SK-MEL-5 (cell line): ENCODE data around the gene SUPT6H. TPM values are rescaled to one million over a fixed set of nuclear protein-coding genes. Genes with fewer than 3 reads are reported as not detected.
A peak's percentile ranks its signal among the peaks of the same experiment; 100 is the strongest.

Experiments
- DNase-seq: peaks from one replicate; pipeline ENCODE4 v3.0.0-alpha.2; 2016; ENCODE audit warnings: low read depth, low spot score
- in situ Hi-C: cut with HindIII; loops from 2 replicates; pipeline ENCODE4 v1.10.0; 2016; ENCODE audit warnings: low sequenced_read_pairs, high pct_unique_total_duplicates, low pct_unique_long_range_greater_than_20kb
- total RNA-seq: library from RNA; depleted of rRNA; stranded (reverse); fragments of >200 nt; shearing (Covaris generic); gene quantifications from 2 replicates; pipeline ENCODE4 v1.2.3, GENCODE V29; 2014

Gene SUPT6H
- total RNA-seq, 1 experiment from 2014 or later = 38.6 TPM

- in situ Hi-C loops = no loop called here
- DNase-seq = no peak
These were observed 23.4 kb downstream of the SUPT6H start for GRCh38 chr17:28685366-28685765.

GRCh38 chr17:28686296-28686695 lies 24.3 kb downstream of the SUPT6H start:
- peak; percentile 14 for DNase-seq
- in situ Hi-C loops = no loop called here

- in situ Hi-C loops = no loop called here
- DNase-seq = no peak
These were observed 26.5 kb downstream of the SUPT6H start for GRCh38 chr17:28688481-28688880.

- no peak for DNase-seq
- in situ Hi-C loops = no loop called here
These were observed 27.0 kb downstream of the SUPT6H start for GRCh38 chr17:28689011-28689410.

- in situ Hi-C loops = no loop called here
- peak; percentile 70 for DNase-seq
These were observed 31.9 kb downstream of the SUPT6H start for GRCh38 chr17:28693869-28694268.

- in situ Hi-C loops = no loop called here
- no peak for DNase-seq
These were observed 36.4 kb downstream of the SUPT6H start for GRCh38 chr17:28698253-28698941.

- in situ Hi-C loops = no loop called here
These were observed 38.3 kb downstream of the SUPT6H start for GRCh38 chr17:28700278-28700677.

GRCh38 chr17:28700830-28701492 lies 39.0 kb downstream of the SUPT6H start:
- DNase-seq = no peak
- in situ Hi-C loops = no loop called here

More at GRCh38 chr17:28700278-28700677, 38.3 kb downstream of the SUPT6H start:
- DNase-seq = no peak

GRCh38 chr17:28702026-28702751 lies 40.2 kb downstream of the SUPT6H start:
- in situ Hi-C loops = no loop called here
- no peak for DNase-seq

GRCh38 chr17:28702752-28703150 lies 40.7 kb downstream of the SUPT6H start:
- DNase-seq = no peak
- in situ Hi-C loops = no loop called here

- in situ Hi-C loops = no loop called here
- DNase-seq = no peak
These were observed 41.7 kb downstream of the SUPT6H start for GRCh38 chr17:28703552-28704218.

GRCh38 chr17:28704219-28704858 lies 42.3 kb downstream of the SUPT6H start:
- DNase-seq = no peak
- in situ Hi-C loops = no loop called here

GRCh38 chr17:28705074-28705659 lies 43.2 kb downstream of the SUPT6H start:
- no peak for DNase-seq
- in situ Hi-C loops = no loop called here

GRCh38 chr17:28705728-28706334 lies 43.8 kb downstream of the SUPT6H start:
- DNase-seq = no peak
- in situ Hi-C loops = no loop called here

- in situ Hi-C loops = no loop called here
- DNase-seq = no peak
These were observed 44.7 kb downstream of the SUPT6H start for GRCh38 chr17:28706471-28707338.

- no peak for DNase-seq
- in situ Hi-C loops = no loop called here
These were observed 45.3 kb downstream of the SUPT6H start for GRCh38 chr17:28707339-28707720.
